ENCODE data around the gene CD34.

The CD34 gene

GRCh38 chr1:207850621-207851407 lies 60.1 kb downstream of the CD34 start:
- no peak for DNase-seq

GRCh38 chr1:207849646-207850045 lies 61.3 kb downstream of the CD34 start:
- no peak for DNase-seq

- DNase-seq, result no peak
These were observed 61.9 kb downstream of the CD34 start for GRCh38 chr1:207849016-207849415.

- DNase-seq, result no peak
These were observed 62.7 kb downstream of the CD34 start for GRCh38 chr1:207848234-207848633.

- no peak for DNase-seq
These were observed 63.8 kb downstream of the CD34 start for GRCh38 chr1:207847116-207847515.

- DNase-seq, result no peak
These were observed 65.8 kb downstream of the CD34 start for GRCh38 chr1:207845109-207845508.

GRCh38 chr1:207844371-207844770 lies 66.6 kb downstream of the CD34 start:
- no peak for DNase-seq

- DNase-seq, result no peak
These were observed 68.4 kb downstream of the CD34 start for GRCh38 chr1:207842506-207842905.

- no peak for DNase-seq
These were observed 69.0 kb downstream of the CD34 start for GRCh38 chr1:207841901-207842300.

- DNase-seq, result no peak
These were observed 69.6 kb downstream of the CD34 start for GRCh38 chr1:207841293-207841692.

GRCh38 chr1:207840380-207840779 lies 70.5 kb downstream of the CD34 start:
- DNase-seq, result no peak

- no peak for DNase-seq
These were observed 71.9 kb downstream of the CD34 start for GRCh38 chr1:207839083-207839413.

- no peak for DNase-seq
These were observed 72.5 kb downstream of the CD34 start for GRCh38 chr1:207838156-207839082.

GRCh38 chr1:207837673-207838072 lies 73.3 kb downstream of the CD34 start:
- no peak for DNase-seq

GRCh38 chr1:207836591-207837347 lies 74.2 kb downstream of the CD34 start:
- no peak for DNase-seq

GRCh38 chr1:207835958-207836357 lies 75.0 kb downstream of the CD34 start:
- DNase-seq, result no peak

- no peak for DNase-seq
These were observed 76.8 kb downstream of the CD34 start for GRCh38 chr1:207833956-207834660.

GRCh38 chr1:207833381-207833780 lies 77.5 kb downstream of the CD34 start:
- no peak for DNase-seq

GRCh38 chr1:207832796-207833195 lies 78.1 kb downstream of the CD34 start:
- no peak for DNase-seq

GRCh38 chr1:207831517-207832327 lies 79.2 kb downstream of the CD34 start:
- DNase-seq, result no peak
